VCaP (cell line): ENCODE results near the gene SPEM2.

Experiments
- H3K27ac ChIP-seq: fragments of 450-650 bp; 2 replicates; pipeline ENCODE4 v1.5.1; 2017
- CTCF ChIP-seq: fragments of 450-650 bp; conservative IDR thresholded peaks from 2 replicates; pipeline ENCODE4 v1.5.1; 2017; ENCODE audit warnings: mild to moderate bottlenecking, moderate library complexity

The SPEM2 gene

GRCh38 chr17:7427549-7427948 lies 2.1 kb downstream of the SPEM2 start:
- no peak overlapping the region for H3K27ac ChIP-seq

GRCh38 chr17:7428557-7428956 lies 3.1 kb downstream of the SPEM2 start, which contains the start of gene SPEM3:
TSS of gene SPEM3 (plus strand) at chr17:7428857. CDS start at chr17:7428903, 46 bp downstream.
- TF ChIP-seq CTCF, result no peak
- no peak within 1 kb of the TSS for H3K27ac ChIP-seq

More at GRCh38 chr17:7427549-7427948, 2.1 kb downstream of the SPEM2 start:
- TF ChIP-seq CTCF, result no peak

- no peak for TF ChIP-seq CTCF
Measured at GRCh38 chr17:7429722-7430121, 4.3 kb downstream of the SPEM2 start.

GRCh38 chr17:7431231-7431630 lies 5.8 kb downstream of the SPEM2 start:
- no peak overlapping the region for H3K27ac ChIP-seq
- TF ChIP-seq CTCF, result no peak

More at GRCh38 chr17:7429722-7430121, 4.3 kb downstream of the SPEM2 start:
- H3K27ac ChIP-seq, result no peak overlapping the region

- H3K27ac ChIP-seq, result no peak overlapping the region
- no peak for TF ChIP-seq CTCF
Measured at GRCh38 chr17:7432296-7432695, 6.9 kb downstream of the SPEM2 start.

- H3K27ac ChIP-seq, result peak overlapping the region; percentile 67
- TF ChIP-seq CTCF, result no peak; the same call in 1 of the 2 replicates
Measured at GRCh38 chr17:7435676-7436555, 10.5 kb downstream of the SPEM2 start.

GRCh38 chr17:7436556-7437368 lies 11.3 kb downstream of the SPEM2 start:
- peak overlapping the region; percentile 67 for H3K27ac ChIP-seq
- peak; percentile 87 for TF ChIP-seq CTCF
